Embryonic facial prominence (tissue), 1 donor: ENCODE data around the gene DNAH7.
"Not testable (repeated sequence)": the region's sequence is repeated elsewhere in the genome, so short reads cannot be mapped to it uniquely, and the experiment has no call there.

Experiments used
- DNase-seq: peaks from one replicate; pipeline ENCODE4 v3.0.0-alpha.2; 2016; ENCODE audit errors: extremely low spot score

DNAH7 gene

GRCh38 chr2:196068271-196069209, at the start of gene DNAH7:
DNAH7 (minus strand) TSS chr2:196068837; CDS start chr2:196068711, 126 bp downstream.
- peak; percentile 84 for DNase-seq

GRCh38 chr2:196117214-196117705, 48.6 kb upstream of the DNAH7 start:
- no peak for DNase-seq

- no peak for DNase-seq
Measured at GRCh38 chr2:196113061-196113974, 44.7 kb upstream of the DNAH7 start.

GRCh38 chr2:196112418-196113034, 43.9 kb upstream of the DNAH7 start:
- DNase-seq = no peak

- DNase-seq = no peak
Measured at GRCh38 chr2:196108604-196109003, 40.0 kb upstream of the DNAH7 start.

GRCh38 chr2:196105951-196106350, 37.3 kb upstream of the DNAH7 start:
- DNase-seq = no peak

GRCh38 chr2:196104066-196104465, 35.4 kb upstream of the DNAH7 start:
- DNase-seq = no peak

- no peak for DNase-seq
Measured at GRCh38 chr2:196103626-196104025, 35.0 kb upstream of the DNAH7 start.

- DNase-seq = no peak
Measured at GRCh38 chr2:196101325-196101991, 32.8 kb upstream of the DNAH7 start.

- DNase-seq = no peak
Measured at GRCh38 chr2:196099916-196100315, 31.3 kb upstream of the DNAH7 start.

- no peak for DNase-seq
Measured at GRCh38 chr2:196097864-196098660, 29.4 kb upstream of the DNAH7 start.

- no peak for DNase-seq
Measured at GRCh38 chr2:196096982-196097745, 28.5 kb upstream of the DNAH7 start.

- no peak for DNase-seq
Measured at GRCh38 chr2:196096264-196096663, 27.6 kb upstream of the DNAH7 start.

- not testable (repeated sequence) for DNase-seq
Measured at GRCh38 chr2:196089448-196089847, 20.8 kb upstream of the DNAH7 start.

GRCh38 chr2:196088203-196088602, 19.6 kb upstream of the DNAH7 start:
- no peak for DNase-seq

GRCh38 chr2:196086517-196087368, 18.1 kb upstream of the DNAH7 start:
- DNase-seq = no peak

- no peak for DNase-seq
Measured at GRCh38 chr2:196083601-196084000, 15.0 kb upstream of the DNAH7 start.

- DNase-seq = no peak
Measured at GRCh38 chr2:196080526-196080925, 11.9 kb upstream of the DNAH7 start.

GRCh38 chr2:196079052-196079451, 10.4 kb upstream of the DNAH7 start:
- no peak for DNase-seq
